ENCODE results near the gene CREG2.

- no peak for TF ChIP-seq CTCF (IDR thresholded peaks at IDR 0.05)
- no peak for TF ChIP-seq POLR2AphosphoS5 (IDR thresholded peaks at IDR 0.05)
- no peak for TF ChIP-seq POLR2A (IDR thresholded peaks at IDR 0.05)
These were observed 11.7 kb downstream of the CREG2 start for GRCh38 chr2:101375653-101376052.
